Neural progenitor cell (in vitro differentiated cells): ENCODE data around the gene FJX1.

Experiments used
- CTCF ChIP-seq: fragments of 200-600 bp; sonication (generic); IDR thresholded peaks from 2 replicates; pipeline ENCODE4 v1.5.1; 2017; ENCODE audit warnings: antibody characterized with exemption, mild to moderate bottlenecking
- EZH2 ChIP-seq: fragments of 200-600 bp; sonication (generic); IDR thresholded peaks from 2 replicates; pipeline ENCODE4 v1.6.1; 2017; ENCODE audit warnings: antibody characterized with exemption, mild to moderate bottlenecking, moderate library complexity
- EZH2phosphoT487 ChIP-seq: fragments of 200-600 bp; sonication (generic); IDR thresholded peaks from 2 replicates; pipeline ENCODE4 v1.6.1; 2017; ENCODE audit warnings: antibody characterized with exemption

GRCh38 chr11:35664977-35665441 is 46.7 kb downstream of the FJX1 start:
- no peak for TF ChIP-seq CTCF
- TF ChIP-seq EZH2phosphoT487: no peak
- no peak for TF ChIP-seq EZH2
